Measurements from ENCODE around the gene FOCAD.
"Not testable (repeated sequence)": the region's sequence is repeated elsewhere in the genome, so short reads cannot be mapped to it uniquely, and the experiment has no call there.

The FOCAD gene

GRCh38 chr9:20974191-20974938 lies 290.3 kb downstream of the FOCAD start:
- DNase-seq: not testable (repeated sequence)

GRCh38 chr9:20978249-20978648 lies 294.2 kb downstream of the FOCAD start:
- DNase-seq: no peak

GRCh38 chr9:20980832-20981455 lies 296.9 kb downstream of the FOCAD start:
- DNase-seq: no peak

- DNase-seq: no peak
These were observed 297.4 kb downstream of the FOCAD start for GRCh38 chr9:20981486-20981885.

- DNase-seq: no peak
These were observed 300.4 kb downstream of the FOCAD start for GRCh38 chr9:20984506-20984905.

- DNase-seq: no peak
These were observed 302.0 kb downstream of the FOCAD start for GRCh38 chr9:20985851-20986600.

GRCh38 chr9:20987521-20987920 lies 303.5 kb downstream of the FOCAD start:
- no peak for DNase-seq

GRCh38 chr9:20988061-20988460 lies 304.0 kb downstream of the FOCAD start:
- no peak for DNase-seq

- DNase-seq: no peak
These were observed 304.7 kb downstream of the FOCAD start for GRCh38 chr9:20988671-20989315.

GRCh38 chr9:20989923-20990341 lies 305.9 kb downstream of the FOCAD start:
- DNase-seq: peak; percentile 75

- peak; percentile 20 for DNase-seq
These were observed 306.8 kb downstream of the FOCAD start for GRCh38 chr9:20990867-20991266.

- no peak for DNase-seq
These were observed 310.4 kb downstream of the FOCAD start for GRCh38 chr9:20994486-20994885.

- no peak for DNase-seq
These were observed 311.6 kb downstream of the FOCAD start for GRCh38 chr9:20995616-20996015.

GRCh38 chr9:20996809-20997208 lies 312.8 kb downstream of the FOCAD start:
- DNase-seq: no peak

GRCh38 chr9:20997503-20998076 lies 313.5 kb downstream of the FOCAD start:
- no peak for DNase-seq

GRCh38 chr9:21001581-21001980 lies 317.5 kb downstream of the FOCAD start:
- DNase-seq: no peak

GRCh38 chr9:21002040-21002439 lies 318.0 kb downstream of the FOCAD start:
- DNase-seq: no peak

GRCh38 chr9:21015129-21015815 lies 331.2 kb downstream of the FOCAD start:
- no peak for DNase-seq

GRCh38 chr9:21015995-21016394 lies 331.9 kb downstream of the FOCAD start:
- DNase-seq: no peak

- no peak for DNase-seq
These were observed 332.8 kb downstream of the FOCAD start for GRCh38 chr9:21016701-21017491.

- DNase-seq: no peak
These were observed 334.1 kb downstream of the FOCAD start for GRCh38 chr9:21018177-21018576.
